Fibroblast of the aortic adventitia (primary cell): ENCODE measurements around the gene BYSL. TPM values are rescaled to one million over a fixed set of nuclear protein-coding genes. Genes with fewer than 3 reads are reported as not detected.
A peak's percentile ranks its signal among the peaks of the same experiment; 100 is the strongest.

Source experiments
- DNase-seq: peaks from one replicate; pipeline ENCODE4 v3.0.0-alpha.2; 2010; ENCODE audit warnings: low read depth
- H3K4me3 ChIP-seq: 2 replicates; pipeline ENCODE4 v1.5.1; 2011; ENCODE audit warnings: low read depth, mild to moderate bottlenecking, control low read depth, low read length, moderate library complexity
- CTCF ChIP-seq: IDR thresholded peaks from 2 replicates; pipeline ENCODE4 v1.5.1; 2011; ENCODE audit warnings: mild to moderate bottlenecking, low read length, control low read depth, inconsistent platforms; ENCODE audit not compliant: insufficient read depth
- total RNA-seq: library from RNA; depleted of rRNA; stranded (reverse); fragments of >200 nt; gene quantifications from 2 replicates; pipeline ENCODE4 v1.2.3, GENCODE V29; 2012; ENCODE audit warnings: low replicate concordance

The BYSL gene
- total RNA-seq, 1 donor, result 14.2 TPM

GRCh38 chr6:41931792-41932191, 10.5 kb downstream of the BYSL start:
- H3K4me3 ChIP-seq, result no peak overlapping the region
- DNase-seq, result no peak
- no peak for TF ChIP-seq CTCF

GRCh38 chr6:41932378-41932777, 11.1 kb downstream of the BYSL start:
- no peak overlapping the region for H3K4me3 ChIP-seq
- DNase-seq, result no peak
- TF ChIP-seq CTCF, result no peak

GRCh38 chr6:41934278-41935192, 13.2 kb downstream of the BYSL start:
- no peak overlapping the region for H3K4me3 ChIP-seq
- DNase-seq, result no peak
- TF ChIP-seq CTCF, result no peak

- no peak for DNase-seq
These were observed 13.9 kb downstream of the BYSL start for GRCh38 chr6:41935193-41935574.

GRCh38 chr6:41935685-41936072, 14.4 kb downstream of the BYSL start:
- TF ChIP-seq CTCF, result no peak
- no peak overlapping the region for H3K4me3 ChIP-seq
- no peak for DNase-seq

More at GRCh38 chr6:41935193-41935574, 13.9 kb downstream of the BYSL start:
- TF ChIP-seq CTCF, result no peak
- no peak overlapping the region for H3K4me3 ChIP-seq

GRCh38 chr6:41936073-41936837, 15.0 kb downstream of the BYSL start:
- H3K4me3 ChIP-seq, result no peak overlapping the region
- TF ChIP-seq CTCF, result peak; percentile 98
- DNase-seq, result peak; percentile 95
